Gastrocnemius medialis (tissue), 4 donors: ENCODE data around the gene NEK11. TPM values are rescaled to one million over a fixed set of nuclear protein-coding genes. Genes with fewer than 3 reads are reported as not detected.

ENCODE experiments used
- ATAC-seq, 2 donors: fragments of 150-250 bp; one replicate each; pipeline ENCODE4 v1.9.1; 2016
- DNase-seq, 2 donors: peaks; one replicate each; pipeline ENCODE4 v3.0.0-alpha.2; 2019
- H3K27ac ChIP-seq, 4 donors: fragments of 200-600 bp; sonication (generic); 1 replicate in 1 of 4; 2 replicates in 3 of 4; pipeline ENCODE4 v1.5.1; 2016 to 2018; ENCODE audit warnings: mild to moderate bottlenecking in 2 of 4, moderate library complexity in 1 of 4
- H3K27me3 ChIP-seq, 3 donors: fragments of 200-600 bp; sonication (generic) in 2 of 3; 1 replicate in 1 of 3; 2 replicates in 2 of 3; pipeline versions ENCODE4 v1.5.1 to v1.6.0; 2016 to 2019; ENCODE audit warnings: mild to moderate bottlenecking in 1 of 3, moderate library complexity in 1 of 3
- H3K36me3 ChIP-seq, 2 donors: fragments of 200-600 bp; sonication (generic) in 1 of 2; one replicate each; pipeline ENCODE4 v1.5.1; 2017 to 2018
- H3K4me1 ChIP-seq, 2 donors: fragments of 200-600 bp; sonication (generic) in 1 of 2; one replicate each; pipeline ENCODE4 v1.5.1; 2016 to 2017; ENCODE audit warnings: mild to moderate bottlenecking in 2 of 2
- H3K4me3 ChIP-seq, 4 donors: fragments of 200-600 bp; sonication (generic) in 3 of 4; 1 replicate in 1 of 4; 2 replicates in 3 of 4; pipeline ENCODE4 v1.5.1; 2016 to 2019; ENCODE audit warnings: mild to moderate bottlenecking in 2 of 4
- H3K9me3 ChIP-seq, 3 donors: fragments of 200-600 bp; sonication (generic) in 2 of 3; 1 replicate in 1 of 3; 2 replicates in 2 of 3; pipeline ENCODE4 v1.5.1; 2016 to 2019
- POLR2A ChIP-seq, 2 donors: fragments of 450-650 bp; IDR thresholded peaks; one replicate each; pipeline ENCODE4 v1.6.1; 2017; ENCODE audit warnings: antibody characterized with exemption in 2 of 2, mild to moderate bottlenecking in 2 of 2, moderate library complexity in 2 of 2
- in situ Hi-C, 4 donors: fragments of 200-750 bp; cut with MboI; loops; one replicate each; pipeline versions ENCODE4 v1.15.0 to v1.8.0; 2017; ENCODE audit warnings: low sequenced_read_pairs in 4 of 4
- intact Hi-C: fragments of 100-400 bp; cut with DNase I; formaldehyde crosslinking; loops from one replicate; pipeline ENCODE4 v1.15.1; 2023; ENCODE audit warnings: low total_unique reads
- total RNA-seq, 4 donors: library from RNA; depleted of rRNA; stranded (reverse); fragments of >200 nt; gene quantifications; one replicate each; pipeline versions ENCODE4 v1.1.0 to v1.2.3, GENCODE V29; 2016
- TF ChIP-seq, protein P1 (sequence below), 5 experiments: fragments of 450-650 bp in 3 of 5; fragments of 200-600 bp in 2 of 5; sonication (generic) in 2 of 5; IDR thresholded peaks in 4 of 5; conservative IDR thresholded peaks in 1 of 5; 1 replicate in 4 of 5; 2 replicates in 1 of 5; pipeline ENCODE4 v1.5.1; 2016 to 2019; ENCODE audit warnings: antibody characterized with exemption in 5 of 5, mild to moderate bottlenecking in 3 of 5, moderate library complexity in 3 of 5

The NEK11 gene
- total RNA-seq, 4 donors from 2014 or later, result 2.1 to 5.2 (median 2.5) TPM

DNA sequence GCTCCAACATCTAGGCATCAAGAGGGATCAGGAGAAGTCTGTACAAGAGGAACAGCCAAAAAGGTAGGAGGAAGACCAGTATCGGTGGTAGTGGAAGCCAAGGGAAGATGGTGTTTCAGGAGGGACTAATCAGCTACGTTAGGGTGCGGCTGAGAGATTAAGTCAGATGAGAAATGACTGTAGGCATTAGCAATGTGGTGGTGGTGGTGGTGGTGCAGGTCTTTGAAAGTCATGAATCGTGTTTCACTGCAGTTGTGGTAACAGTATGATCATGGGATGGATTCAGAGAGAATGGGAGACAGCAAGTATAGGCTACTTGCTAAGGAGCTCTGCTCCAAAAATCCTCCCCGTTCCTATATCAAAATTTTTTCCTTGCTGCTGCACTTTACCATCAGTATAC, 35.6 kb upstream of the NEK11 start:
- Histone ChIP-seq H3K36me3 (peaks cover 0 to 18% of the 10 kb centered on the region in 2 donors), H3K4me1 (no peaks in the 10 kb centered on the region)
- intact Hi-C loops, result no loop called here

DNA sequence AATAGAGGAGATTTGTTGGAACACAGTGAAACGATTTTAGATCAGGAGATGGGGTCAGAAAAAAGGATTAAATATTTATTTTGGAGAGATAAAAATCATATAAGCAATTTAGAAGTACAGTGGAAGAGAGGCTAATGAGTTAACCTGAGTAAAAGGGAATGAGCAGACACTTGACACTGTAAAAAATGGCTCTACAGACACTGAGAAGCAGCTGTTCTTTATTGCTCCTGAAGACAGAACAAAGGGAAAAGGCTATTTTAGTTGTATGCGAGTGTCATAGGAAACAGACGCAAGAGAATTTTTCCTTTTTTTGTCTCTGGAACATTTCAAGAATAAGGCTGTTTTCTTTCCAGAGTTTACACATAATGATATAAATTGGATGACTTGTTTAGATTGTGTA, 34.3 kb upstream of the NEK11 start:
- TF ChIP-seq, protein P1, sequence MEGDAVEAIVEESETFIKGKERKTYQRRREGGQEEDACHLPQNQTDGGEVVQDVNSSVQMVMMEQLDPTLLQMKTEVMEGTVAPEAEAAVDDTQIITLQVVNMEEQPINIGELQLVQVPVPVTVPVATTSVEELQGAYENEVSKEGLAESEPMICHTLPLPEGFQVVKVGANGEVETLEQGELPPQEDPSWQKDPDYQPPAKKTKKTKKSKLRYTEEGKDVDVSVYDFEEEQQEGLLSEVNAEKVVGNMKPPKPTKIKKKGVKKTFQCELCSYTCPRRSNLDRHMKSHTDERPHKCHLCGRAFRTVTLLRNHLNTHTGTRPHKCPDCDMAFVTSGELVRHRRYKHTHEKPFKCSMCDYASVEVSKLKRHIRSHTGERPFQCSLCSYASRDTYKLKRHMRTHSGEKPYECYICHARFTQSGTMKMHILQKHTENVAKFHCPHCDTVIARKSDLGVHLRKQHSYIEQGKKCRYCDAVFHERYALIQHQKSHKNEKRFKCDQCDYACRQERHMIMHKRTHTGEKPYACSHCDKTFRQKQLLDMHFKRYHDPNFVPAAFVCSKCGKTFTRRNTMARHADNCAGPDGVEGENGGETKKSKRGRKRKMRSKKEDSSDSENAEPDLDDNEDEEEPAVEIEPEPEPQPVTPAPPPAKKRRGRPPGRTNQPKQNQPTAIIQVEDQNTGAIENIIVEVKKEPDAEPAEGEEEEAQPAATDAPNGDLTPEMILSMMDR (IDR thresholded peaks at IDR 0.05 in 4 of 5, conservative IDR thresholded peaks at IDR 0.05 in 1 of 5), result no peak
- TF ChIP-seq POLR2A (IDR thresholded peaks at IDR 0.05), result no peak
- no peaks in the 10 kb centered on the region for H3K4me1 ChIP-seq
- peaks cover 0 to 28% of the 10 kb centered on the region in 2 donors for H3K36me3 ChIP-seq
- no peak for DNase-seq
- no peak for ATAC-seq
- no peak overlapping the region for H3K27ac ChIP-seq
- no peaks in the 10 kb centered on the region for H3K27me3 ChIP-seq
- intact Hi-C loops (no loop called here), in situ Hi-C loops (no loop called here)
- H3K9me3 ChIP-seq, result no peaks in the 10 kb centered on the region
- H3K4me3 ChIP-seq, result no peak overlapping the region

More for the DNA sequence above, 35.6 kb upstream of the NEK11 start:
- in situ Hi-C loops, result no loop called here
- H3K9me3 ChIP-seq, result no peaks in the 10 kb centered on the region
- TF ChIP-seq POLR2A (IDR thresholded peaks at IDR 0.05), result no peak
- no peaks in the 10 kb centered on the region for H3K27me3 ChIP-seq
- DNase-seq, result no peak
- no peak overlapping the region for H3K4me3 ChIP-seq
- no peak overlapping the region for H3K27ac ChIP-seq
- ATAC-seq, result no peak

DNA sequence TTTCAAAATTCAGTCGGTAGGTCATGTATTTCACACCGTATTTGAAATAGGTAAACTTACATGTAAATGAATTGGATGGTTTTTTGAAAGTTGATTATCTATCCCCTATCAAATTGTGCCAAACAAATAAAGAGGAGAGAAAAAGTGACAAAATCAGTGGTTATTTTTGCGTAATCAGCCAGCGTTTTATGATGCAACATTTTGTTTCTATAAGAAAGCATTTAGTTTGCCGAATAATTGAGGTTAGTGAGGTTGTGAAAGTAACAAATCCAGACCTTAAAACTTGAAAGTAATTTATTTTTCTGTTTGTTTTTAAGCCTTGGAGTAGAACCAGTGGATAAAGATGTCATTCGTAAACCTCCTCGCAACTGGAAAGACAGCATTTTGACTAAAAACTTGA, 29.4 kb upstream of the NEK11 start:
- Histone ChIP-seq H3K36me3 (peaks cover 0 to 36% of the 10 kb centered on the region in 2 donors), H3K4me3 (no peak overlapping the region), H3K4me1 (peaks cover 8 to 16% of the 10 kb centered on the region in 2 donors), H3K9me3 (no peaks in the 10 kb centered on the region), H3K27me3 (no peaks in the 10 kb centered on the region), H3K27ac (no peak overlapping the region)
- DNase-seq (no peak), ATAC-seq (no peak)
- intact Hi-C loops (no loop called here), in situ Hi-C loops (no loop called here)
- no peak for TF ChIP-seq POLR2A (IDR thresholded peaks at IDR 0.05)
- TF ChIP-seq, protein P1 (IDR thresholded peaks at IDR 0.05 in 4 of 5, conservative IDR thresholded peaks at IDR 0.05 in 1 of 5), result no peak

DNA sequence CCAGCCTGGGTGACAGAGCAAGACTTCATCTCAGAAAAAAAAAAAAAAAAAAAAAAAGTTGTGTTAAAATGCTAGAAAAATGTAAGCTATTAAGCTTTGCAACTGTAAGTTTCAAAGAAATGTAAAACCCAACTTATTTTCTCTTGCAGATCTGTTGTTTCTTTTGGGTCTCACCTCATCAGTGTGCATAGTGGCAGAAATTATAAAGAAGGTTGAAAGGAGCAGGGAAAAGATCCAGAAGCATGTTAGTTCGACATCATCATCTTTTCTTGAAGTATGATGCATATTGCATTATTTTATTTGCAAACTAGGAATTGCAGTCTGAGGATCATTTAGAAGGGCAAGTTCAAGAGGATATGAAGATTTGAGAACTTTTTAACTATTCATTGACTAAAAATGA, 25.6 kb upstream of the NEK11 start:
- DNase-seq (no peak), ATAC-seq (no peak)
- Histone ChIP-seq H3K9me3 (no peaks in the 10 kb centered on the region), H3K4me1 (peaks cover 8 to 17% of the 10 kb centered on the region in 2 donors), H3K4me3 (no peak overlapping the region), H3K27me3 (no peaks in the 10 kb centered on the region), H3K27ac (no peak overlapping the region), H3K36me3 (peaks cover 0 to 24% of the 10 kb centered on the region in 2 donors)
- in situ Hi-C loops (no loop called here), intact Hi-C loops (no loop called here)
- TF ChIP-seq POLR2A (IDR thresholded peaks at IDR 0.05), result no peak
- TF ChIP-seq, protein P1 (IDR thresholded peaks at IDR 0.05 in 4 of 5, conservative IDR thresholded peaks at IDR 0.05 in 1 of 5), result no peak

DNA sequence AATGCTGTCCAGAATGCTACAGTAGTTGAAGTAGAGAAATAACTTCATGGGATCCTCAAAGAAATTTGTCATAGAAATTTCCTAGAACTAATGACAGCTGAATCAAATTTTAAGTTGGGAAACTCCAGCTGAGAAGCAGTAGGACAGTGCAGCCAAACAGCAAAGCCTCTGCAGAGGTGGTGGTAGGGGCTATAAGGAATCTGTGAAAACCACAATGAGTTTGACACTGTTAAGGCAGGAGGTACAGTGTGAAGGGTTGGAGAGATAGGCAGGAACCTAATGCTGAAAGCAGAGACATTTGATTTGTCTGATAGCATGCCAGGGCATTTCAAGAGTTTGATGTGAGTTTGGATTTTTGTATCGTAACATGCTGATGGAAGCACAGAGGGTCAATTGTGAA, 22.1 kb upstream of the NEK11 start:
- intact Hi-C loops, result no loop called here
- in situ Hi-C loops, result no loop called here
- no peak overlapping the region for H3K4me3 ChIP-seq
- H3K27me3 ChIP-seq, result no peaks in the 10 kb centered on the region
- TF ChIP-seq, protein P1 (IDR thresholded peaks at IDR 0.05 in 4 of 5, conservative IDR thresholded peaks at IDR 0.05 in 1 of 5), result no peak
- TF ChIP-seq POLR2A (IDR thresholded peaks at IDR 0.05), result no peak
- H3K4me1 ChIP-seq, result peaks cover 8 to 17% of the 10 kb centered on the region in 2 donors
- DNase-seq, result no peak
- no peaks in the 10 kb centered on the region for H3K9me3 ChIP-seq
- no peak for ATAC-seq
- H3K27ac ChIP-seq, result no peak overlapping the region
- peaks cover 0 to under 1% of the 10 kb centered on the region in 2 donors for H3K36me3 ChIP-seq
